Testis (tissue), 3 donors: Measurements from ENCODE around the gene ZDHHC17. TPM values are rescaled to one million over a fixed set of nuclear protein-coding genes. Genes with fewer than 3 reads are reported as not detected.
"Not testable (repeated sequence)": the region's sequence is repeated elsewhere in the genome, so short reads cannot be mapped to it uniquely, and the experiment has no call there.

Source experiments
- DNase-seq: peaks from one replicate; pipeline ENCODE4 v3.0.0-alpha.2; 2019
- H3K27ac ChIP-seq, 2 donors: fragments of 200-600 bp; sonication (generic); one replicate each; pipeline ENCODE4 v1.5.1; 2019
- H3K27me3 ChIP-seq: fragments of 200-600 bp; sonication (generic); one replicate; pipeline ENCODE4 v1.5.1; 2019
- H3K36me3 ChIP-seq: fragments of 200-600 bp; sonication (generic); one replicate; pipeline ENCODE4 v1.5.1; 2017; ENCODE audit warnings: low read depth; ENCODE audit errors: missing control alignments
- H3K4me1 ChIP-seq: fragments of 200-600 bp; sonication (generic); one replicate; pipeline ENCODE4 v1.5.1; 2019
- H3K4me3 ChIP-seq, 2 donors: fragments of 200-600 bp; sonication (generic); one replicate each; pipeline ENCODE4 v1.5.1; 2017 to 2019
- H3K9me3 ChIP-seq: fragments of 200-600 bp; sonication (generic); one replicate; pipeline ENCODE4 v1.5.1; 2017
- POLR2A ChIP-seq: fragments of 450-650 bp; IDR thresholded peaks from one replicate; pipeline ENCODE4 v1.6.1; 2017; ENCODE audit warnings: antibody characterized with exemption, mild to moderate bottlenecking, moderate library complexity
- WGBS, 2 donors: methylation state at CpG; one replicate each; pipeline ENCODE4 v1.1.5; 2018; 5-methylcytosine and 5-hydroxymethylcytosine counted together
- intact Hi-C: fragments of 100-400 bp; cut with DNase I; formaldehyde crosslinking; loops from one replicate; pipeline ENCODE4 v1.15.1; 2023; ENCODE audit warnings: low total_unique reads
- polyA plus RNA-seq: library from polyadenylated mRNA; stranded (reverse); fragments of 350-450 nt; fragmentation: Illumina TruSeq; extraction: RNeasy Lipid Tissue Mini Kit (QIAGEN cat#74804); gene quantifications from one replicate; pipeline ENCODE4 v1.2.3, GENCODE V29; 2014; ENCODE audit warnings: low read depth, low replicate concordance; ENCODE audit not compliant: insufficient read depth
- total RNA-seq, 2 donors: library from RNA; depleted of rRNA; stranded (reverse); fragments of >200 nt; gene quantifications; one replicate each; pipeline ENCODE4 v1.2.3, GENCODE V29; 2016
- TF ChIP-seq, protein P1 (sequence below), 3 experiments: fragments of 450-650 bp in 2 of 3; fragments of 200-600 bp in 1 of 3; sonication (generic) in 1 of 3; IDR thresholded peaks; one replicate each; pipeline ENCODE4 v1.5.1; 2016 to 2019; ENCODE audit warnings: antibody characterized with exemption in 3 of 3, mild to moderate bottlenecking in 2 of 3, moderate library complexity in 1 of 3

ZDHHC17 gene
- total and polyA plus RNA-seq, 3 donors from 2014 or later = 32.3 to 65.4 (median 59.3) TPM

GRCh38 chr12:76778364-76778763 is 14.4 kb downstream of the ZDHHC17 start:
- Histone ChIP-seq H3K36me3 (no peaks in the 10 kb centered on the region), H3K9me3 (no peaks in the 10 kb centered on the region), H3K27ac (no peak overlapping the region), H3K4me1 (peaks cover 14% of the 10 kb centered on the region), H3K27me3 (no peaks in the 10 kb centered on the region), H3K4me3 (no peak overlapping the region)
- intact Hi-C loops = no loop called here
- no peak for TF ChIP-seq POLR2A
- TF ChIP-seq, protein P1, sequence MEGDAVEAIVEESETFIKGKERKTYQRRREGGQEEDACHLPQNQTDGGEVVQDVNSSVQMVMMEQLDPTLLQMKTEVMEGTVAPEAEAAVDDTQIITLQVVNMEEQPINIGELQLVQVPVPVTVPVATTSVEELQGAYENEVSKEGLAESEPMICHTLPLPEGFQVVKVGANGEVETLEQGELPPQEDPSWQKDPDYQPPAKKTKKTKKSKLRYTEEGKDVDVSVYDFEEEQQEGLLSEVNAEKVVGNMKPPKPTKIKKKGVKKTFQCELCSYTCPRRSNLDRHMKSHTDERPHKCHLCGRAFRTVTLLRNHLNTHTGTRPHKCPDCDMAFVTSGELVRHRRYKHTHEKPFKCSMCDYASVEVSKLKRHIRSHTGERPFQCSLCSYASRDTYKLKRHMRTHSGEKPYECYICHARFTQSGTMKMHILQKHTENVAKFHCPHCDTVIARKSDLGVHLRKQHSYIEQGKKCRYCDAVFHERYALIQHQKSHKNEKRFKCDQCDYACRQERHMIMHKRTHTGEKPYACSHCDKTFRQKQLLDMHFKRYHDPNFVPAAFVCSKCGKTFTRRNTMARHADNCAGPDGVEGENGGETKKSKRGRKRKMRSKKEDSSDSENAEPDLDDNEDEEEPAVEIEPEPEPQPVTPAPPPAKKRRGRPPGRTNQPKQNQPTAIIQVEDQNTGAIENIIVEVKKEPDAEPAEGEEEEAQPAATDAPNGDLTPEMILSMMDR (IDR thresholded peaks at IDR 0.05) = no peak
- 85 to 93% methylated on average over 5 of the region's 5 CpGs for WGBS, 2 donors
- DNase-seq = no peak

- intact Hi-C loops, H3K36me3 ChIP-seq, DNase-seq, H3K9me3 ChIP-seq, H3K4me3 ChIP-seq, H3K27me3 ChIP-seq, H3K27ac ChIP-seq: not testable (repeated sequence)
- peaks cover 14% of the 10 kb centered on the region for H3K4me1 ChIP-seq
- WGBS, 2 donors = 88 to 92% methylated on average over 5 of the region's 5 CpGs
Measured at GRCh38 chr12:76779310-76779709, 15.4 kb downstream of the ZDHHC17 start.

DNA sequence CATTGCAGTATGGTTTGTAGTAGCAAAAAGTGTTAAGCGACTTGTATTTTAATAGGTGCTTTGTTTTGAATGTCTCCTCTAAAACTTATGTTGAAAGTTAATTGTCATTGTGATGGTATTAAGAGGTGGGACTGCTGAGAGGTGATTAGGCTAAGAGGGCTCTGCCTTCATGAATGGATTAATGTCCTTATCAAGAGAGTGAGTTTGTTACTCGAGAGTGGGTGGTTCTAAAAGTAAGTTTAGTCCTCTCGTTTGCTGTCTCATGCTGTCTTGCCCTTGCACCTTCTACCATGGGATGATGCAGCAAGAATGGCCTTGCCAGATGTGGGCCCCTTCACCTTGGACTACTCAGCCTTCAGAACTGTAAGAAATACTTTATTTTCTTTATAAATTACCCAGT is 17.4 kb downstream of the ZDHHC17 start:
- TF ChIP-seq, protein P1 (IDR thresholded peaks at IDR 0.05) = no peak
- TF ChIP-seq POLR2A = no peak
- no peaks in the 10 kb centered on the region for H3K36me3 ChIP-seq
- H3K4me3 ChIP-seq = no peak overlapping the region
- WGBS, 2 donors = 54 to 55% methylated on average over 3 of the region's 3 CpGs
- no peak for DNase-seq
- intact Hi-C loops = no loop called here
- H3K9me3 ChIP-seq = no peaks in the 10 kb centered on the region
- no peak overlapping the region for H3K27ac ChIP-seq
- peaks cover 14% of the 10 kb centered on the region for H3K4me1 ChIP-seq
- H3K27me3 ChIP-seq = no peaks in the 10 kb centered on the region

GRCh38 chr12:76782526-76782925 is 18.6 kb downstream of the ZDHHC17 start:
- intact Hi-C loops = no loop called here
- no peaks in the 10 kb centered on the region for H3K9me3 ChIP-seq
- no peak overlapping the region for H3K4me3 ChIP-seq
- H3K27me3 ChIP-seq = no peaks in the 10 kb centered on the region
- H3K4me1 ChIP-seq = peaks cover 21% of the 10 kb centered on the region
- no peaks in the 10 kb centered on the region for H3K36me3 ChIP-seq
- TF ChIP-seq, protein P1 (IDR thresholded peaks at IDR 0.05) = no peak
- no peak for TF ChIP-seq POLR2A
- WGBS, 2 donors = 62 to 76% methylated on average over 2 of the region's 2 CpGs
- DNase-seq = no peak
- H3K27ac ChIP-seq = no peak overlapping the region

DNA sequence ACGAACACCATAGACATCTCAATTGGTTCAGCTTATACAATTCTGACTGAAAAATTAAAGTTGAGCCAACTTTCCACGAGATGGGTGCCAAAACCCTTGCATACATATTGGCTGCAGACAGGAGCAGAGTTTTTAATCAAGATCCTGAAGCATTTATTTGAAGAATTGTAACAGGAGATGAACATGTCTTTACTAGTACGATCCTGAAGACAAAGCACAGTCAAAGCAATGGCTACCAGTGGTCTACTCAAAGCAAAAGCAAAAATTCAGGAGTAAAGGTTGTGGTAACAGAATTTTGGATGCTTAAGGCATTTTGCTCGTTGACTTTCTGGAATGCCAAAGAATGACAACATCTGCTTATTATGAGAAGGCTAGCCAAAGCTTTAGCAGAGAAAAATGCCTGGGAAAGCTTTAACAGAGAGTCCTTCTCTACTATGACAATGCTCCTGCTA is 20.7 kb downstream of the ZDHHC17 start:
- H3K4me3 ChIP-seq = no peak overlapping the region
- TF ChIP-seq, protein P1 (IDR thresholded peaks at IDR 0.05) = no peak
- TF ChIP-seq POLR2A = no peak
- WGBS, 2 donors = 37 to 46% methylated on average over 4 of the region's 4 CpGs
- no peaks in the 10 kb centered on the region for H3K27me3 ChIP-seq
- no peaks in the 10 kb centered on the region for H3K9me3 ChIP-seq
- H3K4me1 ChIP-seq = peaks cover 23% of the 10 kb centered on the region
- peak overlapping the region in 1 of 2 donors; percentile 32 for H3K27ac ChIP-seq
- intact Hi-C loops = no loop called here
- DNase-seq = no peak
- no peaks in the 10 kb centered on the region for H3K36me3 ChIP-seq
